Effector memory CD8-positive, alpha-beta T cell (primary cell): ENCODE measurements around the gene ANK2.

ENCODE experiments used
- ATAC-seq: fragments of 150-1000 bp; cut with Tn5 transposase; replicated peaks from 2 replicates; pipeline ENCODE4 v1.10.0; 2021; ENCODE audit warnings: mild to moderate bottlenecking, moderate library complexity
- DNase-seq, 3 experiments: peaks; one replicate each; pipeline ENCODE4 v3.0.0; 2021
- H3K27ac Mint-ChIP-seq, 2 donors: one replicate each; pipeline ENCODE4 v1.8.0; 2022; ENCODE audit warnings: mild to moderate bottlenecking in 2 of 2, mixed read lengths in 2 of 2, moderate library complexity in 2 of 2
- H3K27me3 Mint-ChIP-seq, 2 donors: one replicate each; pipeline ENCODE4 v1.8.0; 2022; ENCODE audit warnings: mixed read lengths in 2 of 2
- H3K36me3 Mint-ChIP-seq: one replicate; pipeline ENCODE4 v1.8.0; 2022; ENCODE audit warnings: mild to moderate bottlenecking, moderate library complexity, mixed read lengths; ENCODE audit not compliant: insufficient read depth
- H3K4me1 Mint-ChIP-seq, 2 donors: one replicate each; pipeline ENCODE4 v1.8.0; 2022; ENCODE audit warnings: low read depth in 2 of 2, mixed read lengths in 2 of 2
- H3K4me3 Mint-ChIP-seq, 2 donors: one replicate each; pipeline ENCODE4 v1.8.0; 2022; ENCODE audit warnings: mild to moderate bottlenecking in 2 of 2, mixed read lengths in 2 of 2, moderate library complexity in 2 of 2
- H3K9me3 Mint-ChIP-seq, 2 donors: one replicate each; pipeline ENCODE4 v1.8.0; 2022; ENCODE audit warnings: mixed read lengths in 2 of 2

ANK2 gene

GRCh38 chr4:113288257-113288656, 238.8 kb downstream of the ANK2 start:
- H3K36me3 Mint-ChIP-seq = no peaks in the 10 kb centered on the region
- H3K9me3 Mint-ChIP-seq = no peaks in the 10 kb centered on the region
- DNase-seq (no peak), ATAC-seq (no peak)
- peaks cover 0 to 24% of the 10 kb centered on the region in 2 donors for H3K27me3 Mint-ChIP-seq
- H3K27ac Mint-ChIP-seq = no peak overlapping the region
- peaks cover 0 to 7% of the 10 kb centered on the region in 2 donors for H3K4me1 Mint-ChIP-seq
- H3K4me3 Mint-ChIP-seq = no peak overlapping the region

DNA sequence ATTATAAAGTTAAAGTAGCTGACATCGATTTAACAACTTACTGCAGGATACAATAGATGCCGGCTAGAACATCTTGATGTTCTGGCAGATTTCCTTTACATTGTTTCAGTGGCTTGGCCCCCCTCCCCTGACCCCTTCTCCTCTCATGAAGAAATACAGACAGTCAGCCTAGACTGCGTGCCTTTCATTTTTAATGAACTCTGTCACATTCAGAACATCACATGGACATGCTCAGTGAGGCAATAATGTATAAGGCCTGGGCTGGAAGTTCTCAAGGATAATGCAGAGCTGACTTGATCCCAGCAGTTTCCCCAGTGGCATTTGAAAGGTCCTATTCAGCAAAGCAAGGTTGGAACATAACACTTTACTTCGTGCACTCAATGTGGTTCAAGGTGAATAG, 239.2 kb downstream of the ANK2 start:
- Mint-ChIP-seq H3K9me3 (no peaks in the 10 kb centered on the region), H3K27me3 (peaks cover 0 to 27% of the 10 kb centered on the region in 2 donors), H3K36me3 (no peaks in the 10 kb centered on the region), H3K4me3 (no peak overlapping the region), H3K4me1 (peaks cover 0 to 7% of the 10 kb centered on the region in 2 donors), H3K27ac (no peak overlapping the region)
- no peak for DNase-seq
- ATAC-seq = no peak

DNA sequence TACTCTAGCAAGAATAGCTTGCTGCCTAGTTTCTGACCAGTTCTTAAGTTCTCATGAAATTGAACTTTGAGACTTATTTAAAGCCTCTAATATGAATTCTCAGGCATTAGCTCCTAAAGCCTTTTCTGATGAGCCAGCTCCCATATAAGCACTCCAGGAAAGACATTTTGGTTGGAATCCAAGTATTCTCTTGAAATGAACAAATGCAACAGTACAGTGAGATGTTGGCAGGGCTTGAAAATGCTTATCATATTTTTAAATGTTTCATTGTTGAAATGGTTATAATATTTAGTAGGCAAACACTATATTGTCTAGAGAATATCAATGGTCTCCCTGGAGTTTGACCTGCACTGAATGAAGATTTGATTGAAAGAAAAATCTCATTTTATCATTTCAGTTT, 240.3 kb downstream of the ANK2 start:
- Mint-ChIP-seq H3K27me3 (peaks cover 0 to 27% of the 10 kb centered on the region in 2 donors), H3K4me3 (no peak overlapping the region), H3K27ac (no peak overlapping the region), H3K4me1 (peaks cover 0 to 7% of the 10 kb centered on the region in 2 donors), H3K36me3 (no peaks in the 10 kb centered on the region), H3K9me3 (no peaks in the 10 kb centered on the region)
- DNase-seq = no peak
- ATAC-seq = no peak

GRCh38 chr4:113290666-113291065, 241.2 kb downstream of the ANK2 start:
- Mint-ChIP-seq H3K27me3 (peaks cover 0 to 27% of the 10 kb centered on the region in 2 donors), H3K36me3 (no peaks in the 10 kb centered on the region), H3K4me1 (peaks cover 0 to 7% of the 10 kb centered on the region in 2 donors), H3K4me3 (no peak overlapping the region), H3K27ac (no peak overlapping the region), H3K9me3 (no peaks in the 10 kb centered on the region)
- DNase-seq (no peak), ATAC-seq (no peak)

DNA sequence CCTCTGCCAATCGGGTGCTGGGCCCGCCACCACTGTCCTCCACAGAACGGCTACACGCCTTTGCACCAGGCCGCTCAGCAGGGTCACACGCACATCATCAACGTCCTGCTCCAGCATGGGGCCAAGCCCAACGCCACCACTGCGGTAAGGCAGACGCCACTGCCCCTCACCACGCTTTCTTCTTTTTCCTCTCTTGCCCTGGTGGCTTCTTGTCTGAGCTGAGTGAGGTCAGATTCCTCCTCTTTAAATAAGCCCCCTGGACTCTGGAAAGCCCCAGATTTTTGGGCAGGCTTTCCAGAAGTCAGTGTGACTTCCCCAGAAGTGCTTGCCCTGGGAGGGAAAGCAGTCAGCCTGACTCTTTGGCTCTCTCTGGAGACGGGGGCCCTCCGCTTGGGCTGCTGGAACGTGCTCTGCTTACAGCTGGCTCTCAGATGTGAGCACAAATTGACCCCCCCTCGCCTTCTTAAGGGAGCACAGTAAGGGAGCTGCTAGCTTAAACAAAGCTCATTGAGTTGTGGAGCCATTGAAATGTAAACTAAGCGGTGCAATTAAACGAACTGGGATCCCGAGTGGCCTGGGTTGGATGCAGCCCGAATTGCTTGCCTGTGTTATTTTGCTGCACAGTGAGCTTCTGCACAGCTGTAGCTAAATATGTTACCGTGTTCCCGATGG, 243.1 kb downstream of the ANK2 start:
- peaks cover 0 to 26% of the 10 kb centered on the region in 2 donors for H3K27me3 Mint-ChIP-seq
- no peaks in the 10 kb centered on the region for H3K36me3 Mint-ChIP-seq
- no peak overlapping the region for H3K27ac Mint-ChIP-seq
- no peak for ATAC-seq
- no peaks in the 10 kb centered on the region for H3K9me3 Mint-ChIP-seq
- DNase-seq = no peak
- peaks cover 0 to 5% of the 10 kb centered on the region in 2 donors for H3K4me1 Mint-ChIP-seq
- H3K4me3 Mint-ChIP-seq = no peak overlapping the region

- no peaks in the 10 kb centered on the region for H3K9me3 Mint-ChIP-seq
- H3K27me3 Mint-ChIP-seq = peaks cover 0 to 25% of the 10 kb centered on the region in 2 donors
- H3K4me3 Mint-ChIP-seq = no peak overlapping the region
- no peak for DNase-seq
- H3K27ac Mint-ChIP-seq = no peak overlapping the region
- no peak for ATAC-seq
- H3K36me3 Mint-ChIP-seq = no peaks in the 10 kb centered on the region
- peaks cover 0 to 5% of the 10 kb centered on the region in 2 donors for H3K4me1 Mint-ChIP-seq
These were observed 243.6 kb downstream of the ANK2 start for GRCh38 chr4:113293043-113293560.

- Mint-ChIP-seq H3K4me1 (peaks cover 0 to 5% of the 10 kb centered on the region in 2 donors), H3K36me3 (no peaks in the 10 kb centered on the region), H3K27ac (no peak overlapping the region), H3K4me3 (no peak overlapping the region), H3K9me3 (no peaks in the 10 kb centered on the region), H3K27me3 (peaks cover 0 to 23% of the 10 kb centered on the region in 2 donors)
- ATAC-seq (no peak), DNase-seq (no peak)
These were observed 244.2 kb downstream of the ANK2 start for GRCh38 chr4:113293674-113294073.

- Mint-ChIP-seq H3K27me3 (peaks cover 0 to 23% of the 10 kb centered on the region in 2 donors), H3K4me1 (peaks cover 0 to 5% of the 10 kb centered on the region in 2 donors), H3K4me3 (no peak overlapping the region), H3K9me3 (no peaks in the 10 kb centered on the region), H3K36me3 (no peaks in the 10 kb centered on the region), H3K27ac (no peak overlapping the region)
- no peak for DNase-seq
- ATAC-seq = no peak
These were observed 245.5 kb downstream of the ANK2 start for GRCh38 chr4:113294908-113295307.

DNA sequence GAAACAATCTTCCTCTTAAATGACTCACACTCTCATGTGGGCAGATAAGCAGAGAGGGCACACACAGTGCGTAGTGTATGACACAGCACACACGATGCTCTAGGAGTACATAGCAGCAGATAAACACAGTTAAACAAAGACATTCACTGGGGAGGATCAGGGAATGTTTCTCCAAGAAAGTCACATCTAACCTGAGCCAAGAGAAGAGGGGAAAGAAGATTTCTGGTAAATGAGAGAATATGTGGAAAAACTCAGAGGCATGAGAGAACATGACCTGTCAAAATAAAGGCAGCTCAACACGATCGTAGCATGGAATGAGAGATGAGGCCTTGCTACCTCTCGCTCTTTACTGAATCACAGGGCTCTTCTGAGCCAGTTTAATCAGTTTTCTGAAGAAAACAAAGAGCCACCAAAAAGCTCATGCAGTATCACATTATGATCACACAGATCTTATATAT, 251.0 kb downstream of the ANK2 start:
- H3K36me3 Mint-ChIP-seq = no peaks in the 10 kb centered on the region
- H3K4me3 Mint-ChIP-seq = no peak overlapping the region
- ATAC-seq = no peak
- no peaks in the 10 kb centered on the region for H3K4me1 Mint-ChIP-seq
- DNase-seq = no peak
- no peak overlapping the region for H3K27ac Mint-ChIP-seq
- H3K9me3 Mint-ChIP-seq = no peaks in the 10 kb centered on the region
- peaks cover 0 to 6% of the 10 kb centered on the region in 2 donors for H3K27me3 Mint-ChIP-seq

GRCh38 chr4:113302051-113302450, 252.6 kb downstream of the ANK2 start:
- Mint-ChIP-seq H3K4me3 (no peak overlapping the region), H3K9me3 (no peaks in the 10 kb centered on the region), H3K27ac (no peak overlapping the region), H3K36me3 (no peaks in the 10 kb centered on the region), H3K27me3 (peaks cover 0 to 6% of the 10 kb centered on the region in 2 donors), H3K4me1 (no peaks in the 10 kb centered on the region)
- no peak for DNase-seq
- ATAC-seq = no peak

GRCh38 chr4:113303315-113303714, 253.9 kb downstream of the ANK2 start:
- no peak for ATAC-seq
- no peaks in the 10 kb centered on the region for H3K27me3 Mint-ChIP-seq
- H3K4me3 Mint-ChIP-seq = no peak overlapping the region
- no peak overlapping the region for H3K27ac Mint-ChIP-seq
- H3K9me3 Mint-ChIP-seq = no peaks in the 10 kb centered on the region
- DNase-seq = no peak
- no peaks in the 10 kb centered on the region for H3K4me1 Mint-ChIP-seq
- H3K36me3 Mint-ChIP-seq = no peaks in the 10 kb centered on the region

DNA sequence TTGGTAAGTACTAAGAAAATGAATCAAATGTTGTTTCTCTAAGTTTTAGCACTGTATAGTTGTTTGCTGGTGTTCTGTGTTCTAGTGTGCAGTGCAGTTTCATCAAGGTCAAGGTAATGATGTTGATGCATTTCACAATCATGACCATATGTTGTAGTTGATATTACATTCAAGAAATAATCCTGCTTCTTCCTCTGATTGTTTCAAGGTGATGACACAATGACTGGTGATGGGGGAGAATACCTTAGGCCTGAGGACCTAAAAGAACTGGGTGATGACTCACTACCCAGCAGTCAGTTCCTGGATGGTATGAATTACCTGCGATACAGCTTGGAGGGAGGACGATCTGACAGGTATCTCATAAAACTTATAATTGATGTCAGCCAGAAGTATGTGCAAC, 261.6 kb downstream of the ANK2 start:
- H3K4me3 Mint-ChIP-seq = no peak overlapping the region
- no peak overlapping the region for H3K27ac Mint-ChIP-seq
- ATAC-seq (no peak), DNase-seq (no peak)
- H3K36me3 Mint-ChIP-seq = no peaks in the 10 kb centered on the region
- H3K4me1 Mint-ChIP-seq = no peaks in the 10 kb centered on the region
- no peaks in the 10 kb centered on the region for H3K27me3 Mint-ChIP-seq
- no peaks in the 10 kb centered on the region for H3K9me3 Mint-ChIP-seq

GRCh38 chr4:113312529-113312928, 263.1 kb downstream of the ANK2 start:
- H3K27me3 Mint-ChIP-seq = no peaks in the 10 kb centered on the region
- H3K4me3 Mint-ChIP-seq = no peak overlapping the region
- no peaks in the 10 kb centered on the region for H3K36me3 Mint-ChIP-seq
- ATAC-seq (no peak), DNase-seq (no peak)
- no peak overlapping the region for H3K27ac Mint-ChIP-seq
- H3K9me3 Mint-ChIP-seq = no peaks in the 10 kb centered on the region
- peaks cover 2 to 5% of the 10 kb centered on the region in 2 donors for H3K4me1 Mint-ChIP-seq

GRCh38 chr4:113314426-113314825, 265.0 kb downstream of the ANK2 start:
- H3K4me1 Mint-ChIP-seq = peaks cover 2 to 5% of the 10 kb centered on the region in 2 donors

More at GRCh38 chr4:113314426-113314825, 265.0 kb downstream of the ANK2 start:
- no peak for DNase-seq
- Mint-ChIP-seq H3K36me3 (no peaks in the 10 kb centered on the region), H3K27ac (no peak overlapping the region), H3K4me3 (no peak overlapping the region), H3K9me3 (no peaks in the 10 kb centered on the region), H3K27me3 (no peaks in the 10 kb centered on the region)
- ATAC-seq = no peak
